Fibroblast of villous mesenchyme (primary cell): ENCODE measurements around the gene TMEM123. TPM values are rescaled to one million over a fixed set of nuclear protein-coding genes. Genes with fewer than 3 reads are reported as not detected.

Source experiments
- DNase-seq: peaks from one replicate; pipeline ENCODE4 v3.0.0-alpha.2; 2010; ENCODE audit warnings: low read depth
- H3K4me3 ChIP-seq: 2 replicates; pipeline ENCODE4 v1.5.1; 2011; ENCODE audit warnings: low read depth, mild to moderate bottlenecking, low read length
- total RNA-seq: library from RNA; depleted of rRNA; stranded (reverse); fragments of >200 nt; gene quantifications from 2 replicates; pipeline ENCODE4 v1.2.3, GENCODE V29; 2012
- TF ChIP-seq, protein P1 (sequence below): IDR thresholded peaks from 2 replicates; pipeline ENCODE4 v1.5.1; 2012; ENCODE audit warnings: low read depth, mild to moderate bottlenecking, low read length; ENCODE audit not compliant: insufficient read depth

Gene TMEM123, protein sequence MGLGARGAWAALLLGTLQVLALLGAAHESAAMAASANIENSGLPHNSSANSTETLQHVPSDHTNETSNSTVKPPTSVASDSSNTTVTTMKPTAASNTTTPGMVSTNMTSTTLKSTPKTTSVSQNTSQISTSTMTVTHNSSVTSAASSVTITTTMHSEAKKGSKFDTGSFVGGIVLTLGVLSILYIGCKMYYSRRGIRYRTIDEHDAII
- total RNA-seq = 61.2 and 89.8 TPM in 2 replicates

DNA sequence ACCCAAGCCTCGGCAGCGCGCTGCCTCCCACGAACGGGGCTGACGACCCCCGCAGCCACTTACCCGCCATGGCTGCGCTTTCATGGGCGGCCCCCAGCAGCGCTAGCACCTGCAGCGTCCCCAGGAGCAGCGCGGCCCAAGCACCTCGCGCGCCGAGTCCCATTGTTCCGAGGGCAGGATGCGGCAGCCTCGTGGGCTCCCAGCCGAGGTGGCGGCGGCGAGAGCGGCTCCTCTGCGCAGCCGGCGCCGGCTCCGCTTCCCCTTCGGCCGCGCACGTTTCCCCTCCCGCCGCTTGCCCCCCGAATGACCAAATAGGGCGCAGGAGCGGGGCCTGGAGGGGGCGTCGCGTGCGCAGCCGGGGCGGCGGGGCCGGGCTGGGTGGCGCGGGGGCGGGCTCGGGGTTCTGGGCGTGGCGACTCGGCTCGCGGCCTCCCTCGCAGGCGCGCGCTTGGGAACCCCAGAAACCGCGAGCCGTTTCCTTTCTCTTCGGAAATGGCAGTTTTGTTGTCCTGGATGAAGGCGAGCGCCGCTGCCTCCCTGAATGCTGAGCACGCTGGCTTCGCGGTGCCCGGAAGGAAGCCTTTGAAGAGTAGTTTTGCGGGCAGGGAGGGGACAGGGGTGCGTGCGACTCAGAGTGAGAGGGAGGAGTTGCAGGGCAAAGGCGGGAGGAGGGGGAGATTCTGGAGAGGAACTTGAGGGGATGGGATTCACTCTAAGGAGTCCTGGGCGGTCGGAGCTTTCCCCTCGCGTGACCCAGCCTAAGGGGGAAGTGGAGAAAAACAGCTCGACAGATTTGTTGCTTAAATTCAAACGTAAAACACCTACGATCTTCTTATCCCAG lies at the start of gene TMEM123:
Gene TMEM123 (minus strand): TSS at position 305 of the 841 bp plus-strand sequence. CDS start 142 bp downstream, at position 163.
- H3K4me3 ChIP-seq = peak within 1 kb of the TSS; percentile 90
- peak; percentile 70 for DNase-seq
- TF ChIP-seq, protein P1, sequence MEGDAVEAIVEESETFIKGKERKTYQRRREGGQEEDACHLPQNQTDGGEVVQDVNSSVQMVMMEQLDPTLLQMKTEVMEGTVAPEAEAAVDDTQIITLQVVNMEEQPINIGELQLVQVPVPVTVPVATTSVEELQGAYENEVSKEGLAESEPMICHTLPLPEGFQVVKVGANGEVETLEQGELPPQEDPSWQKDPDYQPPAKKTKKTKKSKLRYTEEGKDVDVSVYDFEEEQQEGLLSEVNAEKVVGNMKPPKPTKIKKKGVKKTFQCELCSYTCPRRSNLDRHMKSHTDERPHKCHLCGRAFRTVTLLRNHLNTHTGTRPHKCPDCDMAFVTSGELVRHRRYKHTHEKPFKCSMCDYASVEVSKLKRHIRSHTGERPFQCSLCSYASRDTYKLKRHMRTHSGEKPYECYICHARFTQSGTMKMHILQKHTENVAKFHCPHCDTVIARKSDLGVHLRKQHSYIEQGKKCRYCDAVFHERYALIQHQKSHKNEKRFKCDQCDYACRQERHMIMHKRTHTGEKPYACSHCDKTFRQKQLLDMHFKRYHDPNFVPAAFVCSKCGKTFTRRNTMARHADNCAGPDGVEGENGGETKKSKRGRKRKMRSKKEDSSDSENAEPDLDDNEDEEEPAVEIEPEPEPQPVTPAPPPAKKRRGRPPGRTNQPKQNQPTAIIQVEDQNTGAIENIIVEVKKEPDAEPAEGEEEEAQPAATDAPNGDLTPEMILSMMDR = no peak

DNA sequence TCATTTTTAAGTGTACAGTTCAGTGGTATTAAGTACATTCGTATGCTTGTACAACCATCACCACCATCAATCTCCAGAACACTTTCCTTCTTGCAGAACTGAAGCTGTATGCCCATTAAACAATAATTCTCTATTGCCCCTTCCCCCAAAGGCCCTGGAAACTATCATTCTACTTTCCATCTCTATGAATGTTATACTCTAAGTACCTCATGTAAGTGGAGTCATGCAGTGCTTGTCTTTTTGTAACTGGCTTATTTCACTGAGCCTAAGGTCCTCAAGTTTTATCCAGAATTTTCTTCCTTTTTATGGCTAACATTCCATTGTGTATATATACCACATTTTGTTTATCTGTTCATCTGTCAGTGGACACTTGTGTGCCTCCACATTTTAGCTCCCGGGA lies 48.3 kb upstream of the TMEM123 start:
- TF ChIP-seq, protein P1 = no peak
- no peak overlapping the region for H3K4me3 ChIP-seq
- DNase-seq = no peak

DNA sequence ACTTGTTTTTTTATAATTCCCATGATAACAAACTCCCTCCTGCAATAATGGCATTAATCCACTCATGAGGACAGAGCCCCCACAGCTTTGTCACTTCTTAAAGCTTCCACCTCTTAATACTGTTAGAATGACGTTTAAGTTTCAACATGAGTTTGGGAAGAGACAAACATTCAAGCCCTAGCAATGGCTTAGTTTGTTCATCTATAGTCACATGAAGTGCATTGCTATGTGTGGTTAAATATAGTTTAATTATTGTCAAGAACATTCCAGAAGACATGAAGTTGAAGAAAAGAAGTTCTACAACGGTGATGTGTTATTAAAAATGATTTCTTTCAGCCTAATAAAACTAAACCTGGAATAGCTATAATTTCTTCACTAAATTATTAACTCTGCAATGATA lies 47.4 kb upstream of the TMEM123 start:
- DNase-seq = no peak
- H3K4me3 ChIP-seq = no peak overlapping the region
- TF ChIP-seq, protein P1 = no peak

DNA sequence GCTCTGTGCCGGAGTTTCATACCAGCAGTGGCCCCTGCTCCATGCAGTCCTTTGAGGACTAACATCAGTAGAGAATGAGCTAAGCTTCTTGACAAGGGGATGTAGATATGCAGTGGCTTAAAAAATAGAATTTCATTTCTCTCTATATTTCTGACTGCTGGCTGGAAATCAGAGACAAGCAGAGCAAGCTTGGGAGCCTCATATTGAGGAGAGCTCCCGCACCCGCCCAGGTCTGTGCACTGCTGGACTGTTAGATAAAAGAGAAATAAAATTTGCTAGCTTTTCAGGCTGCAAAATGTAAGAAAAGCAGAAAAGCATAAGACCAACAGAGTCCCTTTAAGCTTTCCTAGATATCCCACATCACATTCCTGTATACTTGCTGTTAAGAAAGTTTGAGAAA lies 46.6 kb upstream of the TMEM123 start:
- no peak overlapping the region for H3K4me3 ChIP-seq
- DNase-seq = no peak
- TF ChIP-seq, protein P1 = no peak

DNA sequence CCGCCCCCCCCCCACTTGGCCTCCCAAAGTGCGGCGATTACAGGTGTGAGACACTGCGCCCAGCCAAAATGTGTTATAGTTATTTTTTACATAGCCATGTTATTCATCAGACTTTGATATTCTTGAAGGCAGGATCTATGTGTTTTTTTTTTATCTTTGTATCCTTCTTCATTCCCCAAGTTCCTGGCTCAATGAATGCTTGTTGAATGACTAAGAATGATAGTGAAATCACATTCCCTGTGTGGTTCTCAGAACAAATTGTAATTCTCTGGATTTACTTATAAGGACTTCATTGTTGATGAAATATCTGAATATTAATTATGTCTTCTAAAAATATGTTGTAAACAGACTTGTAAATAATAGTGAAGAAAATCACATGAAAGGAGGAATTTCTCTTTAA lies 44.5 kb upstream of the TMEM123 start:
- DNase-seq = peak; percentile 18
- no peak overlapping the region for H3K4me3 ChIP-seq
- TF ChIP-seq, protein P1 = no peak

DNA sequence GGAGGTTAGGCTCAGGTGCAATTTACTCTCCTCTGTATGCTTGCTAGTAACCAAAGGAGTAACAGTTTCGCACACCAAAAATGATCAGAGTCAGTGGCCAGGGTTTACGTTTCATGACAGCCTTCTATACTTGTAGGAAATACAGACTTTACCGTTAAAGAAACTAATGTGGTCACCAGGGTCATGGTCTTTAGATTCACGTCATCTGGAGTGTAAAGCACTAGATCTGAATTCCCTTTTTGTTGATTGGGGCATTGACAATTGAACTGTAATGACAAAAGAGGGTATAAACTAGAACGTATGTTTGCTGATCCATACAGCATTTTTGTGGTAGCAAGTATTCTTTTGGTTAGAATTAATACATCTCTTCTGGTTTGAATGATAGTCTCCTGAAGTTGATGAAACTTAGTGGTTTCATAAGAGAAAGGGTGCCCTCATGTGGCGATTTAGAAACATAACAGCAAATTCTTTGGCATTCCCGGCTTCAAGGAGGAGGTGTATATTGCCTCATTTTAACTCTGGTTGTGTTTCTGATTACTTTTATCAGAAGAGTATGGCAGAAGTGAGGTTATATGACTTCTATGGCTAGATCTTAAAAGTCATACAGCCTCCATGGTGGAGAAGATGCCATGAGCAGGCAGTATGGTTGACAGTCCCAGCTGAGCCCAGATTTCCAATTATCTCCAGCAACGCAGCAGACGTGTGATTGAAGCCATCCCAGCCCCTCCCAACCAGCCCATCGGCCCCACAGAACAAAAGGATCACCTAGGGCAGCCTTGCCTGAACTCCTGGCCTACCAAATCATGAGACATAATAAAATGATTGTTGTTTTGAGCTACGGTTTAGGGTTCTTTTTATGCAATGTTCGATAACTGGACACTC lies 42.8 kb upstream of the TMEM123 start:
- peak; percentile 88 for DNase-seq
- no peak overlapping the region for H3K4me3 ChIP-seq
- TF ChIP-seq, protein P1 = peak; percentile 68
